K562 (cell line): ENCODE data around the gene PDE6D. TPM values are rescaled to one million over a fixed set of nuclear protein-coding genes. Genes with fewer than 3 reads are reported as not detected.
A peak's percentile ranks its signal among the peaks of the same experiment; 100 is the strongest.

Source experiments
- CEBPB ChIP-seq: fragments of 450-650 bp; IDR thresholded peaks from 2 replicates; pipeline ENCODE4 v1.6.1; 2016; ENCODE audit warnings: missing genetic modification characterization, missing compliant biosample characterization
- HDAC1 ChIP-seq, 2 experiments: fragments of 450-650 bp; IDR thresholded peaks; 2 replicates each; pipeline ENCODE4 v1.6.1; 2016 to 2017; ENCODE audit warnings: inconsistent platforms in 1 of 2, mild to moderate bottlenecking in 1 of 2, moderate library complexity in 1 of 2
- SP1 ChIP-seq: sonication (generic); formaldehyde crosslinking; IDR thresholded peaks from 2 replicates; pipeline ENCODE4 v1.8.1; 2022; ENCODE audit warnings: mild to moderate bottlenecking, missing genetic modification reagents
- TBP ChIP-seq: optimal IDR thresholded peaks from 2 replicates; pipeline ENCODE3; 2011; ENCODE audit warnings: low read depth, low read length, improper control_type of control experiment
- ZNF445 ChIP-seq: fragments of 250-450 bp; sonication (Bioruptor Pico); IDR thresholded peaks from 2 replicates; pipeline ENCODE4 v1.4.0; 2020; ENCODE audit warnings: low read depth, mild to moderate bottlenecking, moderate library complexity
- ZNF76 ChIP-seq: fragments of 250-450 bp; sonication (Bioruptor Pico); IDR thresholded peaks from 2 replicates; pipeline ENCODE4 v1.4.0; 2020; ENCODE audit warnings: mild to moderate bottlenecking, moderate library complexity, borderline replicate concordance
- polyA plus RNA-seq, 8 experiments: library from polyadenylated mRNA; depleted of rRNA in 4 of 8; stranded (reverse) in 5 of 8; unstranded in 3 of 8; fragments of >200 nt; fragmentation: Nextera tagmentation in 2 of 8; fragmentation: Illumina TruSeq in 1 of 8; extraction: Ambion mirVana in 2 of 8; extraction: Trizol in 1 of 8; gene quantifications; 2 replicates each; pipeline versions ENCODE4 v1.2.1 to v1.2.3, GENCODE V29; 2011 to 2014; ENCODE audit warnings: inconsistent platforms in 1 of 8, missing spikeins in 1 of 8
- total RNA-seq, 7 experiments: library from RNA; depleted of rRNA in 6 of 7; stranded (reverse); fragments of >200 nt in 6 of 7; fragmentation: Illumina TruSeq in 2 of 7; extraction: Trizol in 2 of 7; gene quantifications; 2 replicates each; pipeline versions ENCODE4 v1.2.1 to v1.2.3, GENCODE V29; 2011 to 2021; ENCODE audit warnings: low replicate concordance in 1 of 7
- TF ChIP-seq, protein P1 (sequence below): sonication (generic); formaldehyde crosslinking; IDR thresholded peaks from 2 replicates; pipeline ENCODE4 v1.8.1; 2023; ENCODE audit warnings: mild to moderate bottlenecking, missing genetic modification reagents
- TF ChIP-seq, protein P2 (sequence below): fragments of 450-650 bp; formaldehyde crosslinking; IDR thresholded peaks from 2 replicates; pipeline ENCODE4 v1.4.0; 2020; ENCODE audit warnings: mild to moderate bottlenecking, moderate library complexity
- TF ChIP-seq, protein P3 (sequence below), 2 experiments: IDR thresholded peaks in 1 of 2; conservative IDR thresholded peaks in 1 of 2; 2 replicates each; pipeline ENCODE4 v1.6.1; 2016; ENCODE audit warnings: low read depth in 2 of 2, mild to moderate bottlenecking in 1 of 2, missing compliant biosample characterization in 1 of 2, missing genetic modification characterization in 1 of 2, moderate library complexity in 1 of 2
- TF ChIP-seq, protein P4 (sequence below): fragments of 250-450 bp; sonication (Bioruptor Pico); IDR thresholded peaks from 2 replicates; pipeline ENCODE4 v1.5.1; 2021; ENCODE audit warnings: mild to moderate bottlenecking
- TF ChIP-seq, protein P5 (sequence below): fragments of 250-450 bp; sonication (Bioruptor Pico); IDR thresholded peaks from 2 replicates; pipeline ENCODE4 v1.9.0; 2021; ENCODE audit warnings: mild to moderate bottlenecking, inconsistent platforms
- TF ChIP-seq, protein P6 (sequence below): sonication (generic); formaldehyde crosslinking; IDR thresholded peaks from 2 replicates; pipeline ENCODE4 v1.8.1; 2023; ENCODE audit warnings: mild to moderate bottlenecking, missing genetic modification reagents, moderate library complexity

Gene PDE6D
- total and polyA plus RNA-seq, 9 of the 15 experiments (the other 6 are each of a cell fraction or from before 2014, with no cell fraction given): 0.65 to 11.6 (median 7.0) TPM

DNA sequence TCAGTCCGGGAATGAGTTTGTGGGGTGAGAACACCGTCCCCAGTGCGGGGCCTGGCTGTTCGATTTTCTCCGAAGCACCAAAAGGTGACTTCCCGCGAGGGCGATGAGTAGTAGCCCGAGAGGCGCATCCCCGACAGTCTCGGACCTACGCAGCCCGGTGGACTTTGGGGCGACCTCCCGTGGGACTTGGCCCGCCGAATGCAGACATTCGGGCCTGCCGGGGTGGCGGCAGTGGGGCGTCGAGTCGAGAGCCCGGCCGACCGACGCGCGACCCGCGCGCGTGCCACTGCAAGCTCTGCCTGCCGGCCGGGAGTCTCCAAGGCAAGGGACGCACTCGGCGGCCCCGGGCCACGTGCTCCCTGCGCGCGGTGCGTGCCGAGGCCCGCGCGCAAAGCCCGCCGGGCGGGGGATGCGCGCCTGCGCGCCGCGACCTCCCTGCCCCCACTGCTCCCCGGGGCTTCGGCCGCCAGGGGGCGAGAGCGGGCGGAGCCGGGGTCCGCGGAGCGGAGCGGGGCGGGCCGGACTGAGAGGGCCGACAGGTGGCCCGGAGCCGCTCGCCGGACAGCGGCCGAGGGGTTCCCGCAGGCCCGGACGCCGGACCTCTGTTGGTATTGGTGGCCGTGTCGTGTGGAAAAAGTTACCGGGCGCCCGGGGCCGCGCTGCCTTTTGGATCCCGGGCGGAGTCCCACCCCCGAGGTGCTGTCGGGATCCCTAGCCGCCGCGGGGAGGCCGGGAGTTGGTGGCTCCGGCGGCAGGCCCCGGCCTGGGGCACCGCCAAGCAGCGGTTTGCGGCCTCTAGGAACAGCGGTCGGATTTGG, 70.9 kb downstream of the PDE6D start (continued):
- TF ChIP-seq, protein P1, sequence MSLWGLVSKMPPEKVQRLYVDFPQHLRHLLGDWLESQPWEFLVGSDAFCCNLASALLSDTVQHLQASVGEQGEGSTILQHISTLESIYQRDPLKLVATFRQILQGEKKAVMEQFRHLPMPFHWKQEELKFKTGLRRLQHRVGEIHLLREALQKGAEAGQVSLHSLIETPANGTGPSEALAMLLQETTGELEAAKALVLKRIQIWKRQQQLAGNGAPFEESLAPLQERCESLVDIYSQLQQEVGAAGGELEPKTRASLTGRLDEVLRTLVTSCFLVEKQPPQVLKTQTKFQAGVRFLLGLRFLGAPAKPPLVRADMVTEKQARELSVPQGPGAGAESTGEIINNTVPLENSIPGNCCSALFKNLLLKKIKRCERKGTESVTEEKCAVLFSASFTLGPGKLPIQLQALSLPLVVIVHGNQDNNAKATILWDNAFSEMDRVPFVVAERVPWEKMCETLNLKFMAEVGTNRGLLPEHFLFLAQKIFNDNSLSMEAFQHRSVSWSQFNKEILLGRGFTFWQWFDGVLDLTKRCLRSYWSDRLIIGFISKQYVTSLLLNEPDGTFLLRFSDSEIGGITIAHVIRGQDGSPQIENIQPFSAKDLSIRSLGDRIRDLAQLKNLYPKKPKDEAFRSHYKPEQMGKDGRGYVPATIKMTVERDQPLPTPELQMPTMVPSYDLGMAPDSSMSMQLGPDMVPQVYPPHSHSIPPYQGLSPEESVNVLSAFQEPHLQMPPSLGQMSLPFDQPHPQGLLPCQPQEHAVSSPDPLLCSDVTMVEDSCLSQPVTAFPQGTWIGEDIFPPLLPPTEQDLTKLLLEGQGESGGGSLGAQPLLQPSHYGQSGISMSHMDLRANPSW (CRISPR knock-in tag): no peak
- TF ChIP-seq, protein P2, sequence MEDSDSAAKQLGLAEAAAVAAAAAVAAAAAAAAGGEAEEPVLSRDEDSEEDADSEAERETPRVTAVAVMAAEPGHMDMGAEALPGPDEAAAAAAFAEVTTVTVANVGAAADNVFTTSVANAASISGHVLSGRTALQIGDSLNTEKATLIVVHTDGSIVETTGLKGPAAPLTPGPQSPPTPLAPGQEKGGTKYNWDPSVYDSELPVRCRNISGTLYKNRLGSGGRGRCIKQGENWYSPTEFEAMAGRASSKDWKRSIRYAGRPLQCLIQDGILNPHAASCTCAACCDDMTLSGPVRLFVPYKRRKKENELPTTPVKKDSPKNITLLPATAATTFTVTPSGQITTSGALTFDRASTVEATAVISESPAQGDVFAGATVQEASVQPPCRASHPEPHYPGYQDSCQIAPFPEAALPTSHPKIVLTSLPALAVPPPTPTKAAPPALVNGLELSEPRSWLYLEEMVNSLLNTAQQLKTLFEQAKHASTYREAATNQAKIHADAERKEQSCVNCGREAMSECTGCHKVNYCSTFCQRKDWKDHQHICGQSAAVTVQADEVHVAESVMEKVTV (CRISPR knock-in tag): no peak
- TF ChIP-seq ZNF445 (no peak), HDAC1 (IDR thresholded peaks at IDR 0.05) (peak in 1 of 2 experiments; percentile 30; a peak in 1 of 4 replicates), TBP (no peak), ZNF76 (CRISPR knock-in tag) (no peak), CEBPB (tag) (no peak), SP1 (CRISPR knock-in tag) (no peak)
- TF ChIP-seq, protein P3, sequence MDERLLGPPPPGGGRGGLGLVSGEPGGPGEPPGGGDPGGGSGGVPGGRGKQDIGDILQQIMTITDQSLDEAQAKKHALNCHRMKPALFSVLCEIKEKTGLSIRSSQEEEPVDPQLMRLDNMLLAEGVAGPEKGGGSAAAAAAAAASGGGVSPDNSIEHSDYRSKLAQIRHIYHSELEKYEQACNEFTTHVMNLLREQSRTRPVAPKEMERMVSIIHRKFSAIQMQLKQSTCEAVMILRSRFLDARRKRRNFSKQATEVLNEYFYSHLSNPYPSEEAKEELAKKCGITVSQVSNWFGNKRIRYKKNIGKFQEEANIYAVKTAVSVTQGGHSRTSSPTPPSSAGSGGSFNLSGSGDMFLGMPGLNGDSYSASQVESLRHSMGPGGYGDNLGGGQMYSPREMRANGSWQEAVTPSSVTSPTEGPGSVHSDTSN (CRISPR knock-in tag; IDR thresholded peaks at IDR 0.05; ENCODE audit: low read depth): no peak
- TF ChIP-seq, protein P3 (tag; conservative IDR thresholded peaks at IDR 0.05; ENCODE audit: low read depth): no peak
- TF ChIP-seq, protein P4, sequence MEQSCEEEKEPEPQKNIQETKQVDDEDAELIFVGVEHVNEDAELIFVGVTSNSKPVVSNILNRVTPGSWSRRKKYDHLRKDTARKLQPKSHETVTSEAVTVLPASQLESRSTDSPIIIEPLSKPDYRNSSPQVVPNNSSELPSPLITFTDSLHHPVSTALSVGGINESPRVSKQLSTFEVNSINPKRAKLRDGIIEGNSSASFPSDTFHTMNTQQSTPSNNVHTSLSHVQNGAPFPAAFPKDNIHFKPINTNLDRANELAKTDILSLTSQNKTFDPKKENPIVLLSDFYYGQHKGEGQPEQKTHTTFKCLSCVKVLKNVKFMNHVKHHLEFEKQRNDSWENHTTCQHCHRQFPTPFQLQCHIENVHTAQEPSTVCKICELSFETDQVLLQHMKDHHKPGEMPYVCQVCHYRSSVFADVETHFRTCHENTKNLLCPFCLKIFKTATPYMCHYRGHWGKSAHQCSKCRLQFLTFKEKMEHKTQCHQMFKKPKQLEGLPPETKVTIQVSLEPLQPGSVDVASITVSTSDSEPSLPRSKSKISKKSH (CRISPR knock-in tag): no peak
- TF ChIP-seq, protein P5, sequence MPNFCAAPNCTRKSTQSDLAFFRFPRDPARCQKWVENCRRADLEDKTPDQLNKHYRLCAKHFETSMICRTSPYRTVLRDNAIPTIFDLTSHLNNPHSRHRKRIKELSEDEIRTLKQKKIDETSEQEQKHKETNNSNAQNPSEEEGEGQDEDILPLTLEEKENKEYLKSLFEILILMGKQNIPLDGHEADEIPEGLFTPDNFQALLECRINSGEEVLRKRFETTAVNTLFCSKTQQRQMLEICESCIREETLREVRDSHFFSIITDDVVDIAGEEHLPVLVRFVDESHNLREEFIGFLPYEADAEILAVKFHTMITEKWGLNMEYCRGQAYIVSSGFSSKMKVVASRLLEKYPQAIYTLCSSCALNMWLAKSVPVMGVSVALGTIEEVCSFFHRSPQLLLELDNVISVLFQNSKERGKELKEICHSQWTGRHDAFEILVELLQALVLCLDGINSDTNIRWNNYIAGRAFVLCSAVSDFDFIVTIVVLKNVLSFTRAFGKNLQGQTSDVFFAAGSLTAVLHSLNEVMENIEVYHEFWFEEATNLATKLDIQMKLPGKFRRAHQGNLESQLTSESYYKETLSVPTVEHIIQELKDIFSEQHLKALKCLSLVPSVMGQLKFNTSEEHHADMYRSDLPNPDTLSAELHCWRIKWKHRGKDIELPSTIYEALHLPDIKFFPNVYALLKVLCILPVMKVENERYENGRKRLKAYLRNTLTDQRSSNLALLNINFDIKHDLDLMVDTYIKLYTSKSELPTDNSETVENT (CRISPR knock-in tag): peak; percentile 43; the same call in 1 of the 2 replicates
- TF ChIP-seq, protein P6, sequence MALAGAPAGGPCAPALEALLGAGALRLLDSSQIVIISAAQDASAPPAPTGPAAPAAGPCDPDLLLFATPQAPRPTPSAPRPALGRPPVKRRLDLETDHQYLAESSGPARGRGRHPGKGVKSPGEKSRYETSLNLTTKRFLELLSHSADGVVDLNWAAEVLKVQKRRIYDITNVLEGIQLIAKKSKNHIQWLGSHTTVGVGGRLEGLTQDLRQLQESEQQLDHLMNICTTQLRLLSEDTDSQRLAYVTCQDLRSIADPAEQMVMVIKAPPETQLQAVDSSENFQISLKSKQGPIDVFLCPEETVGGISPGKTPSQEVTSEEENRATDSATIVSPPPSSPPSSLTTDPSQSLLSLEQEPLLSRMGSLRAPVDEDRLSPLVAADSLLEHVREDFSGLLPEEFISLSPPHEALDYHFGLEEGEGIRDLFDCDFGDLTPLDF (CRISPR knock-in tag): no peak; the same call in 1 of the 2 replicates
